ENCODE measurements around the gene COL4A2. TPM values are rescaled to one million over a fixed set of nuclear protein-coding genes. Genes with fewer than 3 reads are reported as not detected.

The COL4A2 gene
- total and polyA plus RNA-seq, 2 donors, result 465 to 488 TPM

- Histone ChIP-seq H3K4me3 (ENCODE audit: low read depth, low read length) (no peak overlapping the region), H3K36me3 (ENCODE audit: insufficient read depth) (no peaks in the 10 kb centered on the region), H3K4me1 (ENCODE audit: insufficient read depth) (no peaks in the 10 kb centered on the region), H3K27ac (ENCODE audit: low read depth) (no peak overlapping the region)
- WGBS, result 88% methylated on average over 7 of the region's 7 CpGs
- DNase-seq (ENCODE audit: extremely low spot score), result no peak
Measured at GRCh38 chr13:110278859-110279258, 28.2 kb upstream of the COL4A2 start.

GRCh38 chr13:110279684-110280083 lies 27.4 kb upstream of the COL4A2 start:
- H3K4me3 ChIP-seq (ENCODE audit: low read depth, low read length), result no peak overlapping the region
- WGBS, result 75% methylated on average over 4 of the region's 4 CpGs
- no peak overlapping the region for H3K27ac ChIP-seq (ENCODE audit: low read depth)
- DNase-seq (ENCODE audit: extremely low spot score), result no peak
- H3K4me1 ChIP-seq (ENCODE audit: insufficient read depth), result no peaks in the 10 kb centered on the region
- H3K36me3 ChIP-seq (ENCODE audit: insufficient read depth), result no peaks in the 10 kb centered on the region

GRCh38 chr13:110280231-110280813 lies 26.8 kb upstream of the COL4A2 start:
- no peak overlapping the region for H3K27ac ChIP-seq (ENCODE audit: low read depth)
- DNase-seq (ENCODE audit: extremely low spot score), result no peak
- no peak overlapping the region for H3K4me3 ChIP-seq (ENCODE audit: low read depth, low read length)
- H3K4me1 ChIP-seq (ENCODE audit: insufficient read depth), result no peaks in the 10 kb centered on the region
- H3K36me3 ChIP-seq (ENCODE audit: insufficient read depth), result no peaks in the 10 kb centered on the region
- 78% methylated on average over 9 of the region's 9 CpGs for WGBS

GRCh38 chr13:110280985-110281688 lies 25.9 kb upstream of the COL4A2 start:
- 69% methylated on average over 7 of the region's 7 CpGs for WGBS
- Histone ChIP-seq H3K4me3 (ENCODE audit: low read depth, low read length) (no peak overlapping the region), H3K36me3 (ENCODE audit: insufficient read depth) (no peaks in the 10 kb centered on the region), H3K4me1 (ENCODE audit: insufficient read depth) (no peaks in the 10 kb centered on the region), H3K27ac (ENCODE audit: low read depth) (no peak overlapping the region)
- no peak for DNase-seq (ENCODE audit: extremely low spot score)

- Histone ChIP-seq H3K27ac (ENCODE audit: low read depth) (no peak overlapping the region), H3K4me3 (ENCODE audit: low read depth, low read length) (no peak overlapping the region), H3K36me3 (ENCODE audit: insufficient read depth) (no peaks in the 10 kb centered on the region), H3K4me1 (ENCODE audit: insufficient read depth) (no peaks in the 10 kb centered on the region)
- WGBS, result 72% methylated on average over 5 of the region's 5 CpGs
- no peak for DNase-seq (ENCODE audit: extremely low spot score)
Measured at GRCh38 chr13:110281736-110282135, 25.3 kb upstream of the COL4A2 start.

GRCh38 chr13:110282316-110282841 lies 24.7 kb upstream of the COL4A2 start:
- WGBS, result 100% methylated on average over 1 of the region's 1 CpG
- no peak overlapping the region for H3K27ac ChIP-seq (ENCODE audit: low read depth)
- H3K4me1 ChIP-seq (ENCODE audit: insufficient read depth), result no peaks in the 10 kb centered on the region

GRCh38 chr13:110283736-110284517 lies 23.2 kb upstream of the COL4A2 start:
- 48% methylated on average over 7 of the region's 7 CpGs for WGBS
- no peak for DNase-seq (ENCODE audit: extremely low spot score)
- Histone ChIP-seq H3K4me3 (ENCODE audit: low read depth, low read length) (no peak overlapping the region), H3K4me1 (ENCODE audit: insufficient read depth) (no peaks in the 10 kb centered on the region), H3K27ac (ENCODE audit: low read depth) (no peak overlapping the region), H3K36me3 (ENCODE audit: insufficient read depth) (no peaks in the 10 kb centered on the region)

More at GRCh38 chr13:110282316-110282841, 24.7 kb upstream of the COL4A2 start:
- no peak for DNase-seq (ENCODE audit: extremely low spot score)
- Histone ChIP-seq H3K4me3 (ENCODE audit: low read depth, low read length) (no peak overlapping the region), H3K36me3 (ENCODE audit: insufficient read depth) (no peaks in the 10 kb centered on the region)

- H3K36me3 ChIP-seq (ENCODE audit: insufficient read depth), result no peaks in the 10 kb centered on the region
- WGBS, result 77% methylated on average over 11 of the region's 11 CpGs
- H3K4me1 ChIP-seq (ENCODE audit: insufficient read depth), result no peaks in the 10 kb centered on the region
- no peak overlapping the region for H3K27ac ChIP-seq (ENCODE audit: low read depth)
- H3K4me3 ChIP-seq (ENCODE audit: low read depth, low read length), result no peak overlapping the region
- no peak for DNase-seq (ENCODE audit: extremely low spot score)
Measured at GRCh38 chr13:110284779-110285484, 22.2 kb upstream of the COL4A2 start.

GRCh38 chr13:110285991-110286832 lies 20.9 kb upstream of the COL4A2 start:
- H3K27ac ChIP-seq (ENCODE audit: low read depth), result no peak overlapping the region

GRCh38 chr13:110286833-110287819 lies 20.0 kb upstream of the COL4A2 start:
- 42% methylated on average over 21 of the region's 21 CpGs for WGBS
- H3K27ac ChIP-seq (ENCODE audit: low read depth), result no peak overlapping the region
- DNase-seq (ENCODE audit: extremely low spot score), result no peak

More at GRCh38 chr13:110285991-110286832, 20.9 kb upstream of the COL4A2 start:
- H3K4me3 ChIP-seq (ENCODE audit: low read depth, low read length), result no peak overlapping the region
- 71% methylated on average over 14 of the region's 14 CpGs for WGBS
- no peaks in the 10 kb centered on the region for H3K36me3 ChIP-seq (ENCODE audit: insufficient read depth)
- DNase-seq (ENCODE audit: extremely low spot score), result no peak
- H3K4me1 ChIP-seq (ENCODE audit: insufficient read depth), result no peaks in the 10 kb centered on the region

GRCh38 chr13:110289174-110289573 lies 17.9 kb upstream of the COL4A2 start:
- no peak for DNase-seq (ENCODE audit: extremely low spot score)
- no peaks in the 10 kb centered on the region for H3K36me3 ChIP-seq (ENCODE audit: insufficient read depth)
- WGBS, result 94% methylated on average over 9 of the region's 9 CpGs
- no peaks in the 10 kb centered on the region for H3K4me1 ChIP-seq (ENCODE audit: insufficient read depth)
- no peak overlapping the region for H3K27ac ChIP-seq (ENCODE audit: low read depth)
- no peak overlapping the region for H3K4me3 ChIP-seq (ENCODE audit: low read depth, low read length)

More at GRCh38 chr13:110286833-110287819, 20.0 kb upstream of the COL4A2 start:
- Histone ChIP-seq H3K4me3 (ENCODE audit: low read depth, low read length) (no peak overlapping the region), H3K36me3 (ENCODE audit: insufficient read depth) (no peaks in the 10 kb centered on the region), H3K4me1 (ENCODE audit: insufficient read depth) (no peaks in the 10 kb centered on the region)

- Histone ChIP-seq H3K4me3 (ENCODE audit: low read depth, low read length) (no peak overlapping the region), H3K36me3 (ENCODE audit: insufficient read depth) (no peaks in the 10 kb centered on the region), H3K4me1 (ENCODE audit: insufficient read depth) (no peaks in the 10 kb centered on the region), H3K27ac (ENCODE audit: low read depth) (no peak overlapping the region)
- DNase-seq (ENCODE audit: extremely low spot score), result no peak
- 67% methylated on average over 11 of the region's 11 CpGs for WGBS
Measured at GRCh38 chr13:110289661-110290060, 17.4 kb upstream of the COL4A2 start.

All from urinary bladder (tissue), 4 donors.